ENCODE data around the gene KLRF2.

KLRF2 gene

DNA sequence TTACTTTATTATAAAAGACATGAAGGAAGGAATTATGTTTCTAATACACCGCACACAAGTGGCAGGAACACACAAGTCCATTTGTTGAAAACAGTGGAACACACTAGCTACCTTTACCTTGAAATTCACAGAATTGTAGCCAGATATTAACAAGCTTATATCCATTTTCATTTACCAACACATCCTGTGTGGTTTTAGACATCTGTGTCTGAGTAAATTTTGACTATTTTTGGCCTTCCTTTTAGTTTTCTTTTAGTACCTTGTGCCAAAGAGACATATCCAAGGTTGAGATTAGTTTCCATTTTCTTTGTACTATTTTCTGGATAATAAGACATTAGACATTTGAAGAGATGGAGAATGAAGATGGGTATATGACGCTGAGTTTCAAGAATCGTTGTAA lies at the start of gene KLRF2:
KLRF2 (plus strand) TSS at position 244 of the 400 bp plus-strand sequence; CDS start at position 351, 107 bp downstream.
- Histone ChIP-seq H3K36me3 (ENCODE audit: insufficient read depth, low read length) (no peaks in the 10 kb centered on the region), H3K4me3 (ENCODE audit: low read length, poor library complexity, severe bottlenecking) (peak within 1 kb of the TSS; percentile 64), H4K20me1 (ENCODE audit: insufficient read depth, low read length, poor library complexity, severe bottlenecking) (no peaks in the 10 kb centered on the region), H2AFZ (ENCODE audit: low read length) (no peak within 1 kb of the TSS), H3K9me3 (ENCODE audit: insufficient read depth, low read depth, low read length) (no peaks in the 10 kb centered on the region), H3K4me2 (ENCODE audit: low read depth, low read length, poor library complexity, severe bottlenecking) (peak within 1 kb of the TSS; percentile 74), H3K4me1 (ENCODE audit: insufficient read depth, low read length, poor library complexity, severe bottlenecking) (peaks cover 24% of the 10 kb centered on the region), H3K27me3 (ENCODE audit: insufficient read depth, low read length, poor library complexity, severe bottlenecking) (no peaks in the 10 kb centered on the region), H3F3A (ENCODE audit: low read depth) (no peaks in the 10 kb centered on the region), H3K9me2 (replicated peaks; ENCODE audit: low read depth, low read length) (no peaks in the 10 kb centered on the region), H3K79me2 (ENCODE audit: insufficient read depth, low read length) (peaks cover 22% of the 10 kb centered on the region), H3K9ac (ENCODE audit: low read depth, low read length, poor library complexity, severe bottlenecking) (peak within 1 kb of the TSS; percentile 63)
- TF ChIP-seq, protein P1, sequence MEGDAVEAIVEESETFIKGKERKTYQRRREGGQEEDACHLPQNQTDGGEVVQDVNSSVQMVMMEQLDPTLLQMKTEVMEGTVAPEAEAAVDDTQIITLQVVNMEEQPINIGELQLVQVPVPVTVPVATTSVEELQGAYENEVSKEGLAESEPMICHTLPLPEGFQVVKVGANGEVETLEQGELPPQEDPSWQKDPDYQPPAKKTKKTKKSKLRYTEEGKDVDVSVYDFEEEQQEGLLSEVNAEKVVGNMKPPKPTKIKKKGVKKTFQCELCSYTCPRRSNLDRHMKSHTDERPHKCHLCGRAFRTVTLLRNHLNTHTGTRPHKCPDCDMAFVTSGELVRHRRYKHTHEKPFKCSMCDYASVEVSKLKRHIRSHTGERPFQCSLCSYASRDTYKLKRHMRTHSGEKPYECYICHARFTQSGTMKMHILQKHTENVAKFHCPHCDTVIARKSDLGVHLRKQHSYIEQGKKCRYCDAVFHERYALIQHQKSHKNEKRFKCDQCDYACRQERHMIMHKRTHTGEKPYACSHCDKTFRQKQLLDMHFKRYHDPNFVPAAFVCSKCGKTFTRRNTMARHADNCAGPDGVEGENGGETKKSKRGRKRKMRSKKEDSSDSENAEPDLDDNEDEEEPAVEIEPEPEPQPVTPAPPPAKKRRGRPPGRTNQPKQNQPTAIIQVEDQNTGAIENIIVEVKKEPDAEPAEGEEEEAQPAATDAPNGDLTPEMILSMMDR (conservative IDR thresholded peaks at IDR 0.05; ENCODE audit: low read length), result no peak
- no peak for TF ChIP-seq EZH2phosphoT487 (IDR thresholded peaks at IDR 0.05; ENCODE audit: borderline replicate concordance)

DNA sequence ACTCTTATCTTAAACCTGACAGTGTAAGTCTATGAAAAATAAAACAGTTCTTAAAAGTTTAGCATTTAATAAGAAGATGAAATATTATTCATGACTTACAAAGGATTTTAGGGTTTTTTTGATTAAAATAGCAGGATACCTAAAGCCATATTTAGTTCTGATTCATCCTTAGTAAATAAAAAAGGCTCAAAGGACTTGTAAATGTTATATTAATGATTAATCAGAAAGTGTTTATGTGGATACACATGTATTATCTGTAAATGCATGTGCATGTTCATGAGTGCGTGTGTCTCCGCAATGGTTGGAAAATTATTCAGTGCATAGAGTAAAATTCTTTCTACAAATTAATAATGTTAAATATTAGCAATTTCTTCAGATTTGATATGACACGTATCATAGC lies 49.6 kb upstream of the KLRF2 start:
- no peak overlapping the region for H3K4me3 ChIP-seq (ENCODE audit: low read length, poor library complexity, severe bottlenecking)
- no peak overlapping the region for H3K4me2 ChIP-seq (ENCODE audit: low read depth, low read length, poor library complexity, severe bottlenecking)
- H3K27me3 ChIP-seq (ENCODE audit: insufficient read depth, low read length, poor library complexity, severe bottlenecking), result no peaks in the 10 kb centered on the region
- no peak overlapping the region for H2AFZ ChIP-seq (ENCODE audit: low read length)
- H3F3A ChIP-seq (ENCODE audit: low read depth), result no peaks in the 10 kb centered on the region
- H3K9ac ChIP-seq (ENCODE audit: low read depth, low read length, poor library complexity, severe bottlenecking), result no peak overlapping the region
- no peaks in the 10 kb centered on the region for H4K20me1 ChIP-seq (ENCODE audit: insufficient read depth, low read length, poor library complexity, severe bottlenecking)
- no peaks in the 10 kb centered on the region for H3K9me2 ChIP-seq (replicated peaks; ENCODE audit: low read depth, low read length)
- H3K4me1 ChIP-seq (ENCODE audit: insufficient read depth, low read length, poor library complexity, severe bottlenecking), result no peaks in the 10 kb centered on the region
- H3K9me3 ChIP-seq (ENCODE audit: insufficient read depth, low read depth, low read length), result no peaks in the 10 kb centered on the region
- H3K79me2 ChIP-seq (ENCODE audit: insufficient read depth, low read length), result no peaks in the 10 kb centered on the region
- TF ChIP-seq EZH2phosphoT487 (IDR thresholded peaks at IDR 0.05; ENCODE audit: borderline replicate concordance), result no peak
- TF ChIP-seq, protein P1 (conservative IDR thresholded peaks at IDR 0.05; ENCODE audit: low read length), result no peak
- H3K36me3 ChIP-seq (ENCODE audit: insufficient read depth, low read length), result no peaks in the 10 kb centered on the region

- Histone ChIP-seq H3K79me2 (ENCODE audit: insufficient read depth, low read length) (no peaks in the 10 kb centered on the region), H3K4me2 (ENCODE audit: low read depth, low read length, poor library complexity, severe bottlenecking) (no peak overlapping the region), H3K27me3 (ENCODE audit: insufficient read depth, low read length, poor library complexity, severe bottlenecking) (no peaks in the 10 kb centered on the region), H3K9me2 (replicated peaks; ENCODE audit: low read depth, low read length) (no peaks in the 10 kb centered on the region), H4K20me1 (ENCODE audit: insufficient read depth, low read length, poor library complexity, severe bottlenecking) (no peaks in the 10 kb centered on the region), H3K9ac (ENCODE audit: low read depth, low read length, poor library complexity, severe bottlenecking) (no peak overlapping the region), H3K4me3 (ENCODE audit: low read length, poor library complexity, severe bottlenecking) (no peak overlapping the region), H3K4me1 (ENCODE audit: insufficient read depth, low read length, poor library complexity, severe bottlenecking) (no peaks in the 10 kb centered on the region), H2AFZ (ENCODE audit: low read length) (no peak overlapping the region), H3K36me3 (ENCODE audit: insufficient read depth, low read length) (no peaks in the 10 kb centered on the region), H3K9me3 (ENCODE audit: insufficient read depth, low read depth, low read length) (no peaks in the 10 kb centered on the region), H3F3A (ENCODE audit: low read depth) (no peaks in the 10 kb centered on the region)
- no peak for TF ChIP-seq EZH2phosphoT487 (IDR thresholded peaks at IDR 0.05; ENCODE audit: borderline replicate concordance)
- TF ChIP-seq, protein P1 (conservative IDR thresholded peaks at IDR 0.05; ENCODE audit: low read length), result no peak
Observed at GRCh38 chr12:9843407-9843806, 37.9 kb upstream of the KLRF2 start.
